H1 (cell line): ENCODE measurements around the gene DNLZ. TPM values are rescaled to one million over a fixed set of nuclear protein-coding genes. Genes with fewer than 3 reads are reported as not detected.

Experiments
- CTCF ChIA-PET: fragments of 300-600 bp; sonication (Branson Sonifier 250); formaldehyde crosslinking; loops from one replicate; lab custom pipeline; 2021; ENCODE audit not compliant: partially characterized antibody; lab: Charles Lee
- POLR2A ChIA-PET: fragments of 300-600 bp; sonication (Branson Sonifier 250); formaldehyde crosslinking; loops from one replicate; lab custom pipeline; 2021; ENCODE audit warnings: inconsistent platforms; ENCODE audit not compliant: partially characterized antibody; lab: Charles Lee
- DNase-seq, 2 experiments: peaks; one replicate each; pipeline versions ENCODE4 v3.0.0 to v3.0.0-alpha.2; 2010 to 2022; ENCODE audit warnings: low spot score in 2 of 2, low read depth in 1 of 2, mixed read lengths in 1 of 2
- FAIRE-seq: peaks from 2 replicates; lab custom pipeline; 2011; peaks lifted over from hg19 to GRCh38; lab: Jason Lieb, UNC
- H2AFZ ChIP-seq: 2 replicates; pipeline ENCODE4 v1.8.1; 2012; ENCODE audit warnings: low read length, inconsistent platforms
- H2AK5ac ChIP-seq: 2 replicates; pipeline ENCODE4 v1.6.1; 2013; ENCODE audit warnings: low read depth, low read length
- H2BK120ac ChIP-seq: replicated peaks from 2 replicates; pipeline ENCODE3; 2013; ENCODE audit warnings: low read depth, low read length, inconsistent platforms
- H2BK12ac ChIP-seq: 2 replicates; pipeline ENCODE4 v1.6.1; 2013; ENCODE audit warnings: low read depth, low read length
- H2BK15ac ChIP-seq: 2 replicates; pipeline ENCODE4 v1.6.1; 2013; ENCODE audit warnings: low read length
- H2BK20ac ChIP-seq: 2 replicates; pipeline ENCODE4 v1.6.1; 2013; ENCODE audit warnings: low read length
- H2BK5ac ChIP-seq: 2 replicates; pipeline ENCODE4 v1.6.1; 2013; ENCODE audit warnings: low read depth, low read length
- H3K14ac ChIP-seq: 2 replicates; pipeline ENCODE4 v1.6.1; 2013; ENCODE audit warnings: inconsistent platforms; ENCODE audit not compliant: insufficient read length
- H3K18ac ChIP-seq: 2 replicates; pipeline ENCODE4 v1.6.1; 2013; ENCODE audit warnings: low read length; ENCODE audit errors: extremely low read depth
- H3K23ac ChIP-seq: 2 replicates; pipeline ENCODE4 v1.6.1; 2013; ENCODE audit warnings: inconsistent platforms; ENCODE audit not compliant: insufficient read length
- H3K23me2 ChIP-seq: 2 replicates; pipeline ENCODE4 v1.6.1; 2013; ENCODE audit warnings: low read depth, low read length
- H3K27ac ChIP-seq: 2 replicates; pipeline ENCODE4 v1.6.1; 2011; ENCODE audit warnings: low read depth, low read length, inconsistent platforms
- H3K27me3 ChIP-seq, 4 experiments: replicated peaks in 1 of 4; 1 replicate in 1 of 4; 2 replicates in 3 of 4; pipeline versions ENCODE4 v1.6.1 to v1.8.1; 2011 to 2013; ENCODE audit warnings: low read length in 3 of 4, mild to moderate bottlenecking in 3 of 4, inconsistent platforms in 2 of 4, mixed read lengths in 2 of 4, moderate library complexity in 1 of 4; ENCODE audit not compliant: control insufficient read depth in 3 of 4, insufficient read depth in 3 of 4; ENCODE audit errors: extremely low read depth in 1 of 4
- H3K36me3 ChIP-seq, 4 experiments: 2 replicates each; pipeline versions ENCODE4 v1.6.1 to v1.8.1; 2011 to 2013; ENCODE audit warnings: mild to moderate bottlenecking in 4 of 4, low read length in 3 of 4, moderate library complexity in 2 of 4, control low read depth in 1 of 4, inconsistent platforms in 1 of 4; ENCODE audit not compliant: insufficient read depth in 4 of 4, control insufficient read depth in 2 of 4
- H3K4ac ChIP-seq: replicated peaks from 2 replicates; pipeline ENCODE3; 2013; ENCODE audit warnings: low read length, low read depth, mixed read lengths, inconsistent platforms; ENCODE audit not compliant: insufficient read length
- H3K4me1 ChIP-seq, 4 experiments: replicated peaks in 1 of 4; 1 replicate in 1 of 4; 2 replicates in 3 of 4; pipeline versions ENCODE4 v1.6.1 to v1.8.1; 2011 to 2013; ENCODE audit warnings: low read length in 3 of 4, inconsistent platforms in 2 of 4, mixed read lengths in 1 of 4; ENCODE audit not compliant: insufficient read depth in 4 of 4, control insufficient read depth in 3 of 4
- H3K4me2 ChIP-seq, 2 experiments: 2 replicates each; pipeline versions ENCODE4 v1.6.1 to v1.8.1; 2011 to 2013; ENCODE audit warnings: low read depth in 2 of 2, low read length in 2 of 2, control low read depth in 1 of 2, inconsistent platforms in 1 of 2, mild to moderate bottlenecking in 1 of 2; ENCODE audit not compliant: insufficient read depth in 1 of 2
- H3K4me3 ChIP-seq, 4 experiments: fragments of 200-600, 300-600 bp in 1 of 4; sonication (generic), shearing (Covaris generic), sonication (Bioruptor Twin) in 1 of 4; 2 replicates each; pipeline versions ENCODE4 v1.5.1 to v1.8.1; 2011 to 2016; ENCODE audit warnings: low read length in 4 of 4, low read depth in 3 of 4, control low read depth in 2 of 4, inconsistent platforms in 2 of 4, mild to moderate bottlenecking in 2 of 4, mixed read lengths in 1 of 4, moderate library complexity in 1 of 4; ENCODE audit not compliant: insufficient read depth in 2 of 4; ENCODE audit errors: extremely low read depth in 1 of 4
- H3K56ac ChIP-seq: replicated peaks from 2 replicates; pipeline ENCODE3; 2013; ENCODE audit warnings: low read depth, mild to moderate bottlenecking, mixed read lengths, low read length, inconsistent platforms; ENCODE audit not compliant: insufficient read length
- H3K79me1 ChIP-seq: 2 replicates; pipeline ENCODE4 v1.6.1; 2013; ENCODE audit warnings: low read depth, low read length, control low read depth
- H3K79me2 ChIP-seq, 2 experiments: 2 replicates each; pipeline versions ENCODE4 v1.6.1 to v1.8.1; 2012 to 2013; ENCODE audit warnings: low read length in 2 of 2, mild to moderate bottlenecking in 2 of 2, inconsistent platforms in 1 of 2; ENCODE audit not compliant: insufficient read depth in 2 of 2, control insufficient read depth in 1 of 2
- H3K9ac ChIP-seq, 4 experiments: replicated peaks in 1 of 4; 1 replicate in 1 of 4; 2 replicates in 3 of 4; pipeline versions ENCODE4 v1.6.1 to v1.8.1; 2011 to 2013; ENCODE audit warnings: low read depth in 3 of 4, low read length in 3 of 4, control low read depth in 2 of 4, mild to moderate bottlenecking in 2 of 4, moderate library complexity in 2 of 4, inconsistent platforms in 1 of 4; ENCODE audit errors: extremely low read depth in 1 of 4
- H3K9me3 ChIP-seq, 2 experiments: 2 replicates each; pipeline versions ENCODE4 v1.6.1 to v1.8.1; 2012 to 2013; ENCODE audit warnings: mild to moderate bottlenecking in 2 of 2, moderate library complexity in 2 of 2, control low read depth in 1 of 2, inconsistent platforms in 1 of 2, low read depth in 1 of 2, low read length in 1 of 2, mixed read lengths in 1 of 2; ENCODE audit not compliant: insufficient read depth in 2 of 2
- H4K20me1 ChIP-seq, 2 experiments: replicated peaks in 1 of 2; 2 replicates each; pipeline versions ENCODE3 to v1.8.1; 2011 to 2013; ENCODE audit warnings: inconsistent platforms in 2 of 2, low read length in 2 of 2, mild to moderate bottlenecking in 1 of 2; ENCODE audit not compliant: insufficient read depth in 2 of 2, control insufficient read depth in 1 of 2
- H4K5ac ChIP-seq: 2 replicates; pipeline ENCODE4 v1.6.1; 2013; ENCODE audit warnings: low read length, low read depth, mixed read lengths, inconsistent platforms; ENCODE audit not compliant: insufficient read length
- H4K8ac ChIP-seq: 2 replicates; pipeline ENCODE4 v1.8.0; 2013; ENCODE audit warnings: mild to moderate bottlenecking, moderate library complexity, low read length, inconsistent platforms; ENCODE audit not compliant: insufficient read depth; ENCODE audit errors: extremely low read depth
- H4K91ac ChIP-seq: replicated peaks from 2 replicates; pipeline ENCODE3; 2013; ENCODE audit warnings: low read length, mixed read lengths, inconsistent platforms; ENCODE audit not compliant: insufficient read length
- HDAC6 ChIP-seq: IDR thresholded peaks from one replicate; pipeline ENCODE4 v1.7.1; 2012; ENCODE audit warnings: low read depth, mild to moderate bottlenecking, inconsistent platforms, low read length, moderate library complexity
- RAD21 ChIP-seq, 2 experiments: IDR thresholded peaks in 1 of 2; conservative IDR thresholded peaks in 1 of 2; 2 replicates each; pipeline ENCODE4 v1.6.1; 2011; ENCODE audit warnings: low read depth in 2 of 2, low read length in 2 of 2, improper control_type of control experiment in 1 of 2, inconsistent platforms in 1 of 2, mild to moderate bottlenecking in 1 of 2, moderate library complexity in 1 of 2
- WGBS, 2 experiments: shearing (Covaris generic) in 1 of 2; methylation state at CpG; one replicate each; pipeline versions ENCODE4 v1.1.6 to v1.1.7; 2013 to 2015; ENCODE audit warnings: low lambda C conversion rate in 2 of 2, mixed read lengths in 2 of 2, inconsistent platforms in 1 of 2, low coverage in 1 of 2, missing lambda C conversion rate in 1 of 2; ENCODE audit not compliant: insufficient replicate concordance in 2 of 2, insufficient coverage in 1 of 2, insufficient read length in 1 of 2; ENCODE audit errors: extremely low coverage in 1 of 2, missing lambda C conversion rate in 1 of 2; 5-methylcytosine and 5-hydroxymethylcytosine counted together
- polyA plus RNA-seq, 7 experiments: library from polyadenylated mRNA; depleted of rRNA in 3 of 7; stranded (reverse) in 5 of 7; unstranded in 2 of 7; fragments of >200 nt in 5 of 7; fragments of 200-250 nt in 2 of 7; gene quantifications; 1 replicate in 5 of 7; 2 replicates in 1 of 7; 4 replicates in 1 of 7; pipeline versions ENCODE4 v1.2.1 to v1.2.3, GENCODE V29; 2011 to 2013; ENCODE audit warnings: missing spikeins in 2 of 7, mixed read lengths in 2 of 7
- total RNA-seq: library from RNA; stranded (reverse); fragmentation: NEBNext Ultra II Directional; extraction: Animal tissue kit (Norgen Biotek cat#: 25700); gene quantifications from 2 replicates; pipeline ENCODE4 v1.2.1, GENCODE V29; 2021

Gene DNLZ
- total and polyA plus RNA-seq, 2 of the 8 experiments (the other 6 are each of a cell fraction or from before 2014, with no cell fraction given), result 11.6 to 17.9 TPM

DNA sequence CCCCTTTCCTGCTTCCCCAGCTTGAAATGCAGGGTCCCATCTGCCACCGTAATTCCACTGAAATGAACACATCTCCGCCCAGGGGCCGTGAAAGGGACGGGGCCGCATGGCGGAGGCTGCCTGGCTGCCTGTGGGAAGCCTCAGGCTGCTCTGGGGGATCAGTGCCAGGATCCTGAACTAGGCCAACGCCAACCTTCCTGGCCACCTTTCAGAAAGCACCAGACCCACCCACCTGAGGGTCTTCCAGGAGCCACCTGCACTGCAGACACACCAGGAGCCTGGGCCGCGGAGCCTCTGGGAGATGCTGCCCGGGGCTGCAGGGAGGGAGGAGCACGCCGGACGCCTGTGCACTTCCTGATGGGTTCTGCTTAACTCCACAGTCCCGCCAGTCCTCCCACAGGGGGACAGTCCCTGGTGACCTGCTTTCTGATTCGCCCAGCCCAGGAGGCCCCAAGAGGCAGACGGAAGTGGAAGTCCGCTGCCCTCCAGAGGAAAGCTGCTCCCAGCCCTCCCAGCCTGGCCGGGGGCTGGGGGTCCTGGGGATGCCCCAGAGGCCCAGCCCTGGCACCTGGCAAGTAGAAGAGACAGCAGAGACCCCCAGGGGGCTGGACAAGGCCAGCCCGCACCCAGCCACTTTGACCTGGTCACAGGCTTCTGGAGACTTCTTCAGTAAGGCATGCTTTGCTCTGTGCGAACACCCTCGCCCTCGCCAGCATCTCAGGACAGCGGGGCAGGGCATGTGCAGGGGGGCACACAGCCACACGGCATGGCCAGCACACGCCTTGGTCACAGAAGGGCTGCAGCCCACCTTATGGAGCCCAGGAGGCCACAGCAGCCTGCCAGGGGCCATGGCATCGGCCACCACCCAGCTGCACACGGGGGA, 10.0 kb upstream of the DNLZ start, which contains the start of gene CARD9:
Gene CARD9 (minus strand): TSS at position 370 of the 883 bp plus-strand sequence. CDS start 1,591 bp downstream, outside the sequence.
- Histone ChIP-seq H2BK20ac (no peak within 1 kb of the TSS), H2BK120ac (no peak within 1 kb of the TSS), H3K79me2 (no peaks in the 10 kb centered on the region), H4K20me1 (peaks cover 5 to 8% of the 10 kb centered on the region in 2 experiments), H3K9me3 (no peaks in the 10 kb centered on the region), H2AFZ (no peak within 1 kb of the TSS), H3K56ac (peak within 1 kb of the TSS; percentile 23), H3K4ac (no peak within 1 kb of the TSS), H3K18ac (no peak within 1 kb of the TSS), H4K8ac (peak within 1 kb of the TSS; percentile 57; the same call in 1 of the 2 replicates), H3K14ac (no peak within 1 kb of the TSS), H3K4me3 (no peak within 1 kb of the TSS), H3K27ac (no peak within 1 kb of the TSS; the same call in 1 of the 2 replicates), H3K36me3 (peaks cover 0 to 5% (median 0%) of the 10 kb centered on the region in 4 experiments; a peak in 4 of 8 replicates), H2AK5ac (no peak within 1 kb of the TSS), H3K23me2 (no peaks in the 10 kb centered on the region), H3K79me1 (no peaks in the 10 kb centered on the region), H3K4me1 (no peaks in the 10 kb centered on the region), H3K23ac (no peak within 1 kb of the TSS), H3K9ac (no peak within 1 kb of the TSS), H2BK5ac (no peak within 1 kb of the TSS; the same call in 1 of the 2 replicates), H2BK15ac (no peak within 1 kb of the TSS), H3K4me2 (no peak within 1 kb of the TSS), H4K5ac (no peak within 1 kb of the TSS), H4K91ac (no peak within 1 kb of the TSS), H3K27me3 (no peaks in the 10 kb centered on the region), H2BK12ac (no peak within 1 kb of the TSS)
- peak in 1 of 2 experiments; percentile 11; a peak in 1 of 4 replicates for TF ChIP-seq RAD21 (IDR thresholded peaks at IDR 0.05 in 1 of 2, conservative IDR thresholded peaks at IDR 0.05 in 1 of 2; ENCODE audit: low read depth in 2 of 2, low read length in 2 of 2)
- TF ChIP-seq HDAC6, result no peak
- ChIA-PET CTCF (interaction anchor here (0.6 to 3.0 kb wide), 9 partner anchors 7 to 361 kb away, joined by 3 to 15 read pairs (median 3); partner anchors contain the start of gene DNLZ), POLR2A (interaction anchor here (0.9 to 7.2 kb wide), 15 partner anchors 7 to 131 kb away, joined by 3 to 43 read pairs (median 6); partner anchors contain the start of genes DNLZ and SNAPC4)
- FAIRE-seq (no peak), DNase-seq (no peak)
- WGBS, 2 experiments, result 91% methylated on average over 23 of the region's 27 CpGs; no CpG with 5 or more reads in 1 of the 2 experiments
